ENCODE data around the gene CCDC74B. TPM values are rescaled to one million over a fixed set of nuclear protein-coding genes. Genes with fewer than 3 reads are reported as not detected.
"Not testable (repeated sequence)": the region's sequence is repeated elsewhere in the genome, so short reads cannot be mapped to it uniquely, and the experiment has no call there.

CCDC74B gene
- polyA plus RNA-seq, 3 donors: not detected

- H3K4me2 ChIP-seq (replicated peaks; ENCODE audit: extremely low read depth, low read length, poor library complexity, severe bottlenecking): no peak overlapping the region
- no peaks in the 10 kb centered on the region for H3K4me1 ChIP-seq (ENCODE audit: control insufficient read depth in 1 of 2, insufficient read depth in 2 of 2, low read length in 2 of 2)
- 80% methylated on average over 1 of the region's 7 CpGs for WGBS (ENCODE audit: insufficient coverage)
- Mint-ChIP-seq H3K4me1 (no peaks in the 10 kb centered on the region), H3K27me3 (ENCODE audit: low read depth in 3 of 3) (peaks cover 0 to 1% (median 0%) of the 10 kb centered on the region in 3 donors), H3K36me3 (peaks cover 68 to 87% of the 10 kb centered on the region in 2 donors), H3K9me3 (peaks cover 0 to 2% (median 0%) of the 10 kb centered on the region in 7 donors), H3K27ac (peak overlapping the region in 1 of 7 donors; percentile 40), H3K4me3 (no peak overlapping the region)
- no peaks in the 10 kb centered on the region for H3K9me3 ChIP-seq (replicated peaks in 1 of 2; ENCODE audit: control insufficient read depth in 1 of 2, insufficient read depth in 1 of 2, low read length in 2 of 2)
- H3K27ac ChIP-seq (ENCODE audit: low read depth in 1 of 2, low read length in 2 of 2): no peak overlapping the region
- no peak overlapping the region for H2AFZ ChIP-seq (ENCODE audit: insufficient read depth, low read depth, low read length, poor library complexity, severe bottlenecking)
- H3K36me3 ChIP-seq (replicated peaks in 1 of 2; ENCODE audit: control insufficient read depth in 1 of 2, insufficient read depth in 2 of 2, low read length in 2 of 2): peaks cover 59 to 92% of the 10 kb centered on the region in 2 donors
- H3K4me3 ChIP-seq (replicated peaks in 1 of 3; ENCODE audit: low read depth in 2 of 3, low read length in 3 of 3): no peak overlapping the region
- no peak for TF ChIP-seq CTCF (IDR thresholded peaks at IDR 0.05)
- intact Hi-C loops (cut with micrococcal nuclease): no loop called here
- no peak overlapping the region for H3K9ac ChIP-seq (ENCODE audit: insufficient read depth, low read length, poor library complexity, severe bottlenecking)
- no peaks in the 10 kb centered on the region for H3K79me2 ChIP-seq (ENCODE audit: insufficient read depth, low read length)
- DNase-seq: no peak
- no peaks in the 10 kb centered on the region for H4K20me1 ChIP-seq (ENCODE audit: insufficient read depth, low read length)
- no peaks in the 10 kb centered on the region for H3K27me3 ChIP-seq (ENCODE audit: control insufficient read depth in 2 of 2, insufficient read depth in 2 of 2, low read length in 2 of 2)
Measured at GRCh38 chr2:130169896-130170295, 25.0 kb upstream of the CCDC74B start.

GRCh38 chr2:130169163-130169562 lies 24.3 kb upstream of the CCDC74B start:
- peaks cover 71 to 92% of the 10 kb centered on the region in 2 donors for H3K36me3 Mint-ChIP-seq
- H3K4me3 Mint-ChIP-seq: not testable (repeated sequence)
- peaks cover 61 to 92% of the 10 kb centered on the region in 2 donors for H3K36me3 ChIP-seq (replicated peaks in 1 of 2; ENCODE audit: control insufficient read depth in 1 of 2, insufficient read depth in 2 of 2, low read length in 2 of 2)

GRCh38 chr2:130166611-130167010 lies 21.7 kb upstream of the CCDC74B start:
- H3K4me1 Mint-ChIP-seq; H3K9me3 ChIP-seq (replicated peaks in 1 of 2; ENCODE audit: control insufficient read depth in 1 of 2, insufficient read depth in 1 of 2, low read length in 2 of 2); H2AFZ ChIP-seq (ENCODE audit: insufficient read depth, low read depth, low read length, poor library complexity, severe bottlenecking); H4K20me1 ChIP-seq (ENCODE audit: insufficient read depth, low read length); H3K27me3 Mint-ChIP-seq (ENCODE audit: low read depth in 3 of 3); H3K27ac ChIP-seq (ENCODE audit: low read depth in 1 of 2, low read length in 2 of 2); H3K4me2 ChIP-seq (replicated peaks; ENCODE audit: extremely low read depth, low read length, poor library complexity, severe bottlenecking); H3K9me3 Mint-ChIP-seq; intact Hi-C loops (cut with micrococcal nuclease); H3K4me3 ChIP-seq (replicated peaks in 1 of 3; ENCODE audit: low read depth in 2 of 3, low read length in 3 of 3); H3K4me3 Mint-ChIP-seq; H3K79me2 ChIP-seq (ENCODE audit: insufficient read depth, low read length); H3K27me3 ChIP-seq (ENCODE audit: control insufficient read depth in 2 of 2, insufficient read depth in 2 of 2, low read length in 2 of 2); DNase-seq; H3K27ac Mint-ChIP-seq; H3K9ac ChIP-seq (ENCODE audit: insufficient read depth, low read length, poor library complexity, severe bottlenecking); H3K4me1 ChIP-seq (ENCODE audit: control insufficient read depth in 1 of 2, insufficient read depth in 2 of 2, low read length in 2 of 2): not testable (repeated sequence)
- WGBS (ENCODE audit: insufficient coverage): 94% methylated on average over 3 of the region's 3 CpGs
- H3K36me3 ChIP-seq (replicated peaks in 1 of 2; ENCODE audit: control insufficient read depth in 1 of 2, insufficient read depth in 2 of 2, low read length in 2 of 2): peaks cover 63 to 86% of the 10 kb centered on the region in 2 donors
- peaks cover 69 to 92% of the 10 kb centered on the region in 2 donors for H3K36me3 Mint-ChIP-seq

More at GRCh38 chr2:130169163-130169562, 24.3 kb upstream of the CCDC74B start:
- H3K9me3 ChIP-seq (replicated peaks in 1 of 2; ENCODE audit: control insufficient read depth in 1 of 2, insufficient read depth in 1 of 2, low read length in 2 of 2); DNase-seq; H3K4me1 Mint-ChIP-seq; H3K4me2 ChIP-seq (replicated peaks; ENCODE audit: extremely low read depth, low read length, poor library complexity, severe bottlenecking); H3K4me1 ChIP-seq (ENCODE audit: control insufficient read depth in 1 of 2, insufficient read depth in 2 of 2, low read length in 2 of 2); intact Hi-C loops (cut with micrococcal nuclease); H3K4me3 ChIP-seq (replicated peaks in 1 of 3; ENCODE audit: low read depth in 2 of 3, low read length in 3 of 3); H3K27me3 Mint-ChIP-seq (ENCODE audit: low read depth in 3 of 3); H3K27me3 ChIP-seq (ENCODE audit: control insufficient read depth in 2 of 2, insufficient read depth in 2 of 2, low read length in 2 of 2); H2AFZ ChIP-seq (ENCODE audit: insufficient read depth, low read depth, low read length, poor library complexity, severe bottlenecking); H3K79me2 ChIP-seq (ENCODE audit: insufficient read depth, low read length); H3K9me3 Mint-ChIP-seq; H3K27ac Mint-ChIP-seq; H4K20me1 ChIP-seq (ENCODE audit: insufficient read depth, low read length); H3K9ac ChIP-seq (ENCODE audit: insufficient read depth, low read length, poor library complexity, severe bottlenecking); H3K27ac ChIP-seq (ENCODE audit: low read depth in 1 of 2, low read length in 2 of 2): not testable (repeated sequence)
- WGBS (ENCODE audit: insufficient coverage): no CpG with 5 or more reads among the region's 3 CpGs
